ENCODE results near the gene KDF1. TPM values are rescaled to one million over a fixed set of nuclear protein-coding genes. Genes with fewer than 3 reads are reported as not detected.

The KDF1 gene
- total RNA-seq, 2 donors from 2014 or later = 0.26 to 0.86 TPM

- Histone ChIP-seq H3K27me3 (peaks cover 0 to 16% of the 10 kb centered on the region in 2 donors), H3K27ac (no peak overlapping the region), H3K4me3 (no peak overlapping the region), H3K4me1 (peaks cover 0 to 12% of the 10 kb centered on the region in 2 donors), H3K36me3 (no peaks in the 10 kb centered on the region), H3K9me3 (peaks cover 0 to 11% of the 10 kb centered on the region in 2 donors)
- TF ChIP-seq, protein P1, sequence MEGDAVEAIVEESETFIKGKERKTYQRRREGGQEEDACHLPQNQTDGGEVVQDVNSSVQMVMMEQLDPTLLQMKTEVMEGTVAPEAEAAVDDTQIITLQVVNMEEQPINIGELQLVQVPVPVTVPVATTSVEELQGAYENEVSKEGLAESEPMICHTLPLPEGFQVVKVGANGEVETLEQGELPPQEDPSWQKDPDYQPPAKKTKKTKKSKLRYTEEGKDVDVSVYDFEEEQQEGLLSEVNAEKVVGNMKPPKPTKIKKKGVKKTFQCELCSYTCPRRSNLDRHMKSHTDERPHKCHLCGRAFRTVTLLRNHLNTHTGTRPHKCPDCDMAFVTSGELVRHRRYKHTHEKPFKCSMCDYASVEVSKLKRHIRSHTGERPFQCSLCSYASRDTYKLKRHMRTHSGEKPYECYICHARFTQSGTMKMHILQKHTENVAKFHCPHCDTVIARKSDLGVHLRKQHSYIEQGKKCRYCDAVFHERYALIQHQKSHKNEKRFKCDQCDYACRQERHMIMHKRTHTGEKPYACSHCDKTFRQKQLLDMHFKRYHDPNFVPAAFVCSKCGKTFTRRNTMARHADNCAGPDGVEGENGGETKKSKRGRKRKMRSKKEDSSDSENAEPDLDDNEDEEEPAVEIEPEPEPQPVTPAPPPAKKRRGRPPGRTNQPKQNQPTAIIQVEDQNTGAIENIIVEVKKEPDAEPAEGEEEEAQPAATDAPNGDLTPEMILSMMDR (IDR thresholded peaks at IDR 0.05) = no peak
- DNase-seq (ENCODE audit: low spot score) = no peak
Observed at GRCh38 chr1:26956321-26956720, 3.9 kb downstream of the KDF1 start.

DNA sequence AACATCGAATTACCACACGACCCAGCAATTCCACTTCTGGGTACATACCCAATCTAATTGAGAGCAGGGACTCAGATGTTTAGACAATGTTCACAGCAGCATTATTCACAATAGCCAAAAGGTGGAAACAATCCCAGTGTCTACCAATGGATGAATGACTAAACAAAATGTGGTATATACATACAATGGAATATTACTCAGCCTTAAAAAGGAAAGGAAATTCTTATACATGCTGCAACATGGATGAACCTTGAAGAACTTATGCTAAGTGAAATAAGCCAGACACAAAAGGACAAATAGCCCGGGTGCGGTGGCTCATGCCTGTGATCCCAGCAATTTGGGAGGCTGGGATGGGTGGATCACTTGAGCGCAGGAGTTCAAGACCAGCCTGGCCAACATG lies 6.9 kb downstream of the KDF1 start:
- no peak overlapping the region for H3K27ac ChIP-seq
- no peak for DNase-seq (ENCODE audit: low spot score)
- no peak overlapping the region for H3K4me3 ChIP-seq
- H3K27me3 ChIP-seq = no peaks in the 10 kb centered on the region
- TF ChIP-seq, protein P1 (IDR thresholded peaks at IDR 0.05) = no peak
- H3K36me3 ChIP-seq = no peaks in the 10 kb centered on the region
- H3K9me3 ChIP-seq = peaks cover 0 to 11% of the 10 kb centered on the region in 2 donors
- H3K4me1 ChIP-seq = peaks cover 0 to 17% of the 10 kb centered on the region in 2 donors

- no peak for DNase-seq (ENCODE audit: low spot score)
- Histone ChIP-seq H3K36me3 (peaks cover 4% of the 10 kb centered on the region), H3K27me3 (no peaks in the 10 kb centered on the region), H3K4me3 (no peak overlapping the region), H3K9me3 (peaks cover 0 to 11% of the 10 kb centered on the region in 2 donors), H3K4me1 (peaks cover 0 to 19% of the 10 kb centered on the region in 2 donors), H3K27ac (no peak overlapping the region)
- TF ChIP-seq, protein P1 (IDR thresholded peaks at IDR 0.05) = no peak
Observed at GRCh38 chr1:26951821-26952497, 8.3 kb downstream of the KDF1 start.

DNA sequence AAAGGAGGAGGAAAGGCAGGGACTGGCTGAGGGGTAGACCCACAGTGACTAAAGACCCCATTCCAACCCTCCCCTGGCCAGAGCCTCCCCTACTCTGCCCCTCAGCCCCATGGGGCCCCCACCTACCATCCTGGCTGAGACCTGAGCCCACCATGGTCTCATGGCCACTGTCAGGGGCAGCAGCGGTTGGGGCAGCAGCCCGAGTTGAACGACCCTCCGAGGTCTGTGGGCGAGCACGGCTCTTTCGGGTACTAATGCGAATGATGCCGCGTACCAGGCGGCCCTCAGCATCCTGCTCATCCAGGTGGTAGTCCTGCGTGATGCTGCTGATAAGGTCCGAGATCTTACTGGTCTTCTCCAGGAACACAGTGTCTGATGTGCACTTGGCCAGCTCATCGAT lies 9.1 kb downstream of the KDF1 start:
- TF ChIP-seq, protein P1 (IDR thresholded peaks at IDR 0.05) = no peak
- Histone ChIP-seq H3K27me3 (no peaks in the 10 kb centered on the region), H3K27ac (no peak overlapping the region), H3K9me3 (peaks cover 0 to 6% of the 10 kb centered on the region in 2 donors), H3K4me1 (peaks cover 0 to 22% of the 10 kb centered on the region in 2 donors), H3K36me3 (peaks cover 11% of the 10 kb centered on the region), H3K4me3 (no peak overlapping the region)
- no peak for DNase-seq (ENCODE audit: low spot score)

DNA sequence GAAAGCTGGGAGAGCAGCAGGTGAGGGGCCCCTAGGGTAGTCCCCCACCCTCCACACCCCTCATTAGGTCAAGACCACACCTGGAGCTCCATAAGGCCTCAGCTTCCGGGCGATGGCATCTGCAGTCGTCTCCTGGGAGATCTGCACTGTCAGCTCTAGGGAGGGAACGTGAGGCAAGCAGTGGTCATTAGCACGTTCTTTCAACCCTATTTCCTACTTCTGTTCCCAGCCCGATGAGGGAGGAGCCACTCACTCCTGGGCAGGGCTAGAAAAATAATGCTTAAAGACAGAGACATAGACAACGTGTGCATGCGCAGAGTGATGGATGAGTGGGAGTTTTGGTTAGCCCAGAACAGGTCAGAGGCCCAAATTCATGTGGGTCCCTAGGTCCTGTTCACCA lies 9.7 kb downstream of the KDF1 start:
- H3K4me1 ChIP-seq = peaks cover 0 to 26% of the 10 kb centered on the region in 2 donors
- H3K4me3 ChIP-seq = no peak overlapping the region
- H3K36me3 ChIP-seq = peaks cover 15% of the 10 kb centered on the region
- TF ChIP-seq, protein P1 (IDR thresholded peaks at IDR 0.05) = no peak
- peaks cover 0 to under 1% of the 10 kb centered on the region in 2 donors for H3K9me3 ChIP-seq
- no peak for DNase-seq (ENCODE audit: low spot score)
- H3K27me3 ChIP-seq = no peaks in the 10 kb centered on the region
- H3K27ac ChIP-seq = peak overlapping the region in 1 of 2 donors; percentile 68

DNA sequence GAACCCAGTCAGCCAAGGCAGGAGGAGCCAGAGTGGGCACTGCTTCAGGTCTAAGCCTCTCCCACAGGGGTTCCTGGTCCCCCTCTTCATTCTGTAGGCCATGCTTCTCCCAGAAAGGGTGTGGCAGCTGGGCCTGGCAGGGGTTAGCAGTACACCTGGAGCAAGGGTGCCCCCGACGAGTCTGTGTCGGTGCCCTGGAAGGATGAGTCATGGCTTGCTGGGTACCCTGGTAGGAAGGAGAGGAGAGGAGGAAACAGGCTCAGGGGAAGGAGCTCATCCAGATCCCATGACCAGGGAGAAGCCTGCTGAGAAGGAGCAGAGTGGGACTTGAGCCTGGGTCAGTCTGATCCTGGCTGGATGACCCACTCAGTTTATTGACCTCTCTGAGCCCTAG lies 10.3 kb downstream of the KDF1 start:
- peaks cover 22% of the 10 kb centered on the region for H3K36me3 ChIP-seq
- peaks cover 0 to 32% of the 10 kb centered on the region in 2 donors for H3K4me1 ChIP-seq
- H3K4me3 ChIP-seq = no peak overlapping the region
- no peaks in the 10 kb centered on the region for H3K27me3 ChIP-seq
- DNase-seq (ENCODE audit: low spot score) = no peak
- H3K27ac ChIP-seq = peak overlapping the region; percentile 68 to 74
- TF ChIP-seq, protein P1 (IDR thresholded peaks at IDR 0.05) = no peak
- no peaks in the 10 kb centered on the region for H3K9me3 ChIP-seq
